Lung (tissue), 12 donors: Measurements from ENCODE around the gene PWWP2B. TPM values are rescaled to one million over a fixed set of nuclear protein-coding genes. Genes with fewer than 3 reads are reported as not detected.

Experiments used
- ATAC-seq: fragments of 200-7000 bp; cut with Tn5 transposase; one replicate; pipeline ENCODE4 v1.9.1; 2020; ENCODE audit warnings: moderate number of reproducible peaks; ENCODE audit not compliant: insufficient read depth, low FRiP score
- DNase-seq, 3 donors: peaks; one replicate each; pipeline ENCODE4 v3.0.0-alpha.2; 2013 to 2017
- H3K27ac ChIP-seq, 2 donors: one replicate each; pipeline ENCODE4 v1.5.1; 2013; ENCODE audit warnings: mild to moderate bottlenecking in 2 of 2, moderate library complexity in 2 of 2, control low read depth in 1 of 2, inconsistent platforms in 1 of 2, low read depth in 1 of 2, low read length in 1 of 2
- H3K27me3 ChIP-seq, 3 donors: one replicate each; pipeline ENCODE4 v1.5.1; 2013; ENCODE audit warnings: low read length in 2 of 3; ENCODE audit not compliant: control insufficient read depth in 3 of 3, insufficient read depth in 3 of 3
- H3K36me3 ChIP-seq, 4 donors: one replicate each; pipeline ENCODE4 v1.5.1; 2013; ENCODE audit warnings: low read length in 4 of 4, mild to moderate bottlenecking in 1 of 4, moderate library complexity in 1 of 4; ENCODE audit not compliant: control insufficient read depth in 4 of 4, insufficient read depth in 4 of 4
- H3K4me1 ChIP-seq, 5 donors: one replicate each; pipeline ENCODE4 v1.5.1; 2013; ENCODE audit warnings: low read length in 5 of 5, mild to moderate bottlenecking in 2 of 5, moderate library complexity in 1 of 5; ENCODE audit not compliant: control insufficient read depth in 5 of 5, insufficient read depth in 5 of 5
- H3K4me3 ChIP-seq: one replicate; pipeline ENCODE4 v1.5.1; 2013; ENCODE audit warnings: mild to moderate bottlenecking, control low read depth, moderate library complexity
- H3K9ac ChIP-seq, 2 donors: one replicate each; pipeline ENCODE4 v1.5.1; 2013; ENCODE audit warnings: low read length in 2 of 2, control low read depth in 1 of 2; ENCODE audit not compliant: insufficient read depth in 1 of 2
- H3K9me3 ChIP-seq, 4 donors: one replicate each; pipeline ENCODE4 v1.5.1; 2013; ENCODE audit warnings: low read length in 3 of 4, mild to moderate bottlenecking in 1 of 4, moderate library complexity in 1 of 4; ENCODE audit not compliant: control insufficient read depth in 4 of 4, insufficient read depth in 3 of 4
- WGBS, 2 donors: extraction: QIAGEN DNeasy Blood & Tissue Kit; methylation state at CpG; one replicate each; pipeline ENCODE4 v1.1.7; 2013; 5-methylcytosine and 5-hydroxymethylcytosine counted together
- polyA plus RNA-seq, 2 donors: library from polyadenylated mRNA; stranded (reverse); fragments of 200-250 nt; gene quantifications; one replicate each; pipeline ENCODE4 v1.2.1, GENCODE V29; 2013
- total RNA-seq, 2 donors: library from RNA; depleted of rRNA in 1 of 2; stranded (reverse); fragments of >200 nt in 1 of 2; gene quantifications; one replicate each; pipeline ENCODE4 v1.2.1, GENCODE V29; 2014 to 2021
- TF ChIP-seq, protein P1 (sequence below): IDR thresholded peaks from 2 replicates; pipeline ENCODE4 v1.5.1; 2012; ENCODE audit warnings: mild to moderate bottlenecking; ENCODE audit errors: control extremely low read depth, extremely low read depth
- donor health status: control.
- donor health status: control.
- donor health status: Bipolar disorder and iron deficiency.
- donor health status: healthy.
- donor health status: DM: yes; HTN: yes; CAD: no.

PWWP2B gene
- total and polyA plus RNA-seq, 4 donors: 20.1 to 33.4 (median 21.1) TPM

DNA sequence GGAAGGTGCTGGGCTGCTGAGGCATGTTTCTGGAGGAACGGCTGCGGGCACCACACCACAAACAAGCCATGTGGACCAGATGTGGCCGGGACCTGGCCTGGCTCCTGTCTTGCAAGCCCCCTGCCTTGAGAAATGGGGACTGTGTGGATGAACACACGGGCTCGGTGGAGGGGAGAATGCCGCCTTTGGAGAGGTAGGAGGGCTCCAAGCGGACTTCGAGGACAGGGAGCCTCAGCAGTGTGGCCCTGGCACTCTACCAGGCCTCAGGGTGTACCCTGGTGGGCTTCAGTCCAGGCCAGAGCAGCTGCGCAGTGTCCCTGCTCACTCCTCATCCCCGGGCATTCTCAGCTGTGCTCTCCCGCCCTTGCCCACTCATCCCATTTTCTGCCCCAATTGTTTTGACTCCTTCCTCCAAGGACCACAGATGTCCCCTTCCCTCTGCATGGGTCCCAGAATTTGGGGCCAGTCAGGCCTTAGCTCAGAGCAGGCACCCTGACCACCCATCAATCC lies 31.5 kb downstream of the PWWP2B start:
- Histone ChIP-seq H3K4me1 (peaks cover 0 to 21% (median 5%) of the 10 kb centered on the region in 5 donors), H3K9me3 (peaks cover 0 to 7% (median 0%) of the 10 kb centered on the region in 4 donors), H3K9ac (no peak overlapping the region), H3K27ac (no peak overlapping the region), H3K4me3 (no peak overlapping the region), H3K36me3 (peaks cover 0 to 10% (median 0%) of the 10 kb centered on the region in 4 donors), H3K27me3 (peaks cover 0 to 2% (median 0%) of the 10 kb centered on the region in 3 donors)
- TF ChIP-seq, protein P1, sequence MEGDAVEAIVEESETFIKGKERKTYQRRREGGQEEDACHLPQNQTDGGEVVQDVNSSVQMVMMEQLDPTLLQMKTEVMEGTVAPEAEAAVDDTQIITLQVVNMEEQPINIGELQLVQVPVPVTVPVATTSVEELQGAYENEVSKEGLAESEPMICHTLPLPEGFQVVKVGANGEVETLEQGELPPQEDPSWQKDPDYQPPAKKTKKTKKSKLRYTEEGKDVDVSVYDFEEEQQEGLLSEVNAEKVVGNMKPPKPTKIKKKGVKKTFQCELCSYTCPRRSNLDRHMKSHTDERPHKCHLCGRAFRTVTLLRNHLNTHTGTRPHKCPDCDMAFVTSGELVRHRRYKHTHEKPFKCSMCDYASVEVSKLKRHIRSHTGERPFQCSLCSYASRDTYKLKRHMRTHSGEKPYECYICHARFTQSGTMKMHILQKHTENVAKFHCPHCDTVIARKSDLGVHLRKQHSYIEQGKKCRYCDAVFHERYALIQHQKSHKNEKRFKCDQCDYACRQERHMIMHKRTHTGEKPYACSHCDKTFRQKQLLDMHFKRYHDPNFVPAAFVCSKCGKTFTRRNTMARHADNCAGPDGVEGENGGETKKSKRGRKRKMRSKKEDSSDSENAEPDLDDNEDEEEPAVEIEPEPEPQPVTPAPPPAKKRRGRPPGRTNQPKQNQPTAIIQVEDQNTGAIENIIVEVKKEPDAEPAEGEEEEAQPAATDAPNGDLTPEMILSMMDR: no peak
- no peak for ATAC-seq
- WGBS, 2 donors: 97 to 98% methylated on average over 11 of the region's 11 CpGs
- DNase-seq: no peak

- DNase-seq (peak in 2 of 3 donors; percentile 59 to 69), ATAC-seq (no peak)
- H3K9ac ChIP-seq: no peak overlapping the region
- H3K27me3 ChIP-seq: peaks cover 0 to 2% (median 0%) of the 10 kb centered on the region in 3 donors
- TF ChIP-seq, protein P1: no peak
- peaks cover 0 to 7% (median 0%) of the 10 kb centered on the region in 4 donors for H3K9me3 ChIP-seq
- peaks cover 0 to 10% (median 0%) of the 10 kb centered on the region in 4 donors for H3K36me3 ChIP-seq
- WGBS, 2 donors: 40 to 49% methylated on average over 18 of the region's 18 CpGs
- no peak overlapping the region for H3K27ac ChIP-seq
- no peak overlapping the region for H3K4me3 ChIP-seq
- H3K4me1 ChIP-seq: peaks cover 0 to 16% (median 5%) of the 10 kb centered on the region in 5 donors
Measured at GRCh38 chr10:132429281-132430230, 32.6 kb downstream of the PWWP2B start.

DNA sequence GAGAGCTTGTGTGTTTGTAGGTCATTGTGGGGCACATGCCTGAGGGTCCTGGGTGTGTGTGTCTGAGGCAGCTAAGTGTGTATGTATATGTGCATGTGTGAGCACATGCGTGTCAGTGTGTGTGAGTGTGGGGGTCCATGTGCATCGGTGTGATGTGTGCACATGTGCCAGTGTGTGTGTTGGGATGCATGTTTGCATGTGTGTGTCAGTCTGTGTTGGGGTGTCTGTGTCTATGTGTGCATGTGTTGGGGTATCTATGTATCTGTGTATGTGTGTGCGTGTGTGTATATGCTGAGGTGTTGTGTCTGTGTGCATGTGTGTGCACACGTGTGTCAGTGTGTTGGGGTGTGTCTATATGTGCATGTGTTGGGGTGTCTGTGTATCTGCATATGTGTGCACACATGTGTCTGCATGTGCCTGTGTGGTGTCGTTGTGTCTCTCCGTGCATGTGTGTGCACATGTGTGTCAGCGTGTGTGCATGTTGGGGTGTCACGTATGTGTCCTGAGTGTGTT lies 33.3 kb downstream of the PWWP2B start:
- WGBS, 2 donors: 91 to 95% methylated on average over 8 of the region's 8 CpGs
- peaks cover 0 to 15% (median 5%) of the 10 kb centered on the region in 5 donors for H3K4me1 ChIP-seq
- TF ChIP-seq, protein P1: no peak
- DNase-seq: no peak
- peaks cover 0 to 4% (median 0%) of the 10 kb centered on the region in 4 donors for H3K9me3 ChIP-seq
- H3K36me3 ChIP-seq: peaks cover 0 to 10% (median 0%) of the 10 kb centered on the region in 4 donors
- peaks cover 0 to 2% (median 0%) of the 10 kb centered on the region in 3 donors for H3K27me3 ChIP-seq
- ATAC-seq: no peak
- H3K9ac ChIP-seq: no peak overlapping the region
- no peak overlapping the region for H3K27ac ChIP-seq
- H3K4me3 ChIP-seq: no peak overlapping the region
